HEK293 (cell line): Measurements from ENCODE around the gene PFN1.

Experiments
- GLIS2 ChIP-seq: fragments of 450-650 bp; formaldehyde crosslinking; IDR thresholded peaks from 2 replicates; pipeline ENCODE4 v1.5.1; 2016; ENCODE audit warnings: missing biosample characterization, missing genetic modification characterization
- OVOL3 ChIP-seq: fragments of 450-650 bp; formaldehyde crosslinking; IDR thresholded peaks from 2 replicates; pipeline ENCODE4 v1.5.1; 2016; ENCODE audit warnings: missing biosample characterization, missing genetic modification characterization
- SP2 ChIP-seq: fragments of 450-650 bp; formaldehyde crosslinking; IDR thresholded peaks from 2 replicates; pipeline ENCODE4 v1.5.1; 2016; ENCODE audit warnings: missing biosample characterization, missing genetic modification characterization
- SP7 ChIP-seq: fragments of 450-650 bp; formaldehyde crosslinking; IDR thresholded peaks from 2 replicates; pipeline ENCODE4 v1.5.1; 2016; ENCODE audit warnings: missing biosample characterization, missing genetic modification characterization
- ZBTB1 ChIP-seq: fragments of 450-650 bp; formaldehyde crosslinking; IDR thresholded peaks from 2 replicates; pipeline ENCODE4 v1.5.1; 2016; ENCODE audit warnings: missing biosample characterization, missing genetic modification characterization
- ZBTB17 ChIP-seq: fragments of 450-650 bp; formaldehyde crosslinking; IDR thresholded peaks from 2 replicates; pipeline ENCODE4 v1.5.1; 2016; ENCODE audit warnings: missing biosample characterization, missing genetic modification characterization
- ZBTB7A ChIP-seq: fragments of 450-650 bp; formaldehyde crosslinking; IDR thresholded peaks from 2 replicates; pipeline ENCODE4 v1.5.1; 2016; ENCODE audit warnings: low read depth, missing biosample characterization, missing genetic modification characterization
- ZNF146 ChIP-seq: fragments of 450-650 bp; formaldehyde crosslinking; IDR thresholded peaks from 2 replicates; pipeline ENCODE4 v1.5.1; 2016; ENCODE audit warnings: missing biosample characterization, missing genetic modification characterization
- ZNF169 ChIP-seq: fragments of 450-650 bp; formaldehyde crosslinking; IDR thresholded peaks from 2 replicates; pipeline ENCODE4 v1.5.1; 2016; ENCODE audit warnings: missing biosample characterization, missing genetic modification characterization
- ZNF2 ChIP-seq: fragments of 450-650 bp; formaldehyde crosslinking; IDR thresholded peaks from 2 replicates; pipeline ENCODE4 v1.5.1; 2016; ENCODE audit warnings: missing biosample characterization, missing genetic modification characterization
- ZNF23 ChIP-seq: fragments of 450-650 bp; formaldehyde crosslinking; IDR thresholded peaks from 2 replicates; pipeline ENCODE4 v1.5.1; 2016; ENCODE audit warnings: missing biosample characterization, missing genetic modification characterization, borderline replicate concordance
- ZNF311 ChIP-seq: fragments of 450-650 bp; formaldehyde crosslinking; IDR thresholded peaks from 2 replicates; pipeline ENCODE4 v1.5.1; 2017; ENCODE audit warnings: missing biosample characterization, missing genetic modification characterization, borderline replicate concordance
- ZNF350 ChIP-seq: fragments of 450-650 bp; formaldehyde crosslinking; IDR thresholded peaks from 2 replicates; pipeline ENCODE4 v1.5.0; 2017; ENCODE audit warnings: missing biosample characterization, mild to moderate bottlenecking, missing genetic modification characterization
- ZNF366 ChIP-seq: fragments of 450-650 bp; formaldehyde crosslinking; conservative IDR thresholded peaks from 2 replicates; pipeline ENCODE4 v1.5.1; 2016; ENCODE audit warnings: missing biosample characterization, missing genetic modification characterization
- ZNF37A ChIP-seq: fragments of 450-650 bp; IDR thresholded peaks from 2 replicates; pipeline ENCODE4 v1.5.1; 2018; ENCODE audit warnings: missing biosample characterization, missing genetic modification characterization
- ZNF416 ChIP-seq: fragments of 450-650 bp; formaldehyde crosslinking; IDR thresholded peaks from 2 replicates; pipeline ENCODE4 v1.5.1; 2016; ENCODE audit warnings: missing biosample characterization, missing genetic modification characterization
- ZNF501 ChIP-seq: fragments of 450-650 bp; formaldehyde crosslinking; IDR thresholded peaks from 2 replicates; pipeline ENCODE4 v1.5.1; 2016; ENCODE audit warnings: missing biosample characterization, missing genetic modification characterization
- ZNF596 ChIP-seq: fragments of 450-650 bp; IDR thresholded peaks from 2 replicates; pipeline ENCODE4 v1.5.0; 2018; ENCODE audit warnings: missing biosample characterization, mild to moderate bottlenecking, missing genetic modification characterization, moderate library complexity
- ZNF747 ChIP-seq: fragments of 450-650 bp; formaldehyde crosslinking; IDR thresholded peaks from 2 replicates; pipeline ENCODE4 v1.5.1; 2016; ENCODE audit warnings: missing biosample characterization, missing genetic modification characterization
- ZSCAN23 ChIP-seq: fragments of 450-650 bp; formaldehyde crosslinking; IDR thresholded peaks from 2 replicates; pipeline ENCODE4 v1.5.1; 2016; ENCODE audit warnings: missing biosample characterization, missing genetic modification characterization
- TF ChIP-seq, protein P1 (sequence below): fragments of 450-650 bp; formaldehyde crosslinking; IDR thresholded peaks from 2 replicates; pipeline ENCODE4 v1.5.1; 2016; ENCODE audit warnings: missing biosample characterization, missing genetic modification characterization
- TF ChIP-seq, protein P2 (sequence below): fragments of 450-650 bp; formaldehyde crosslinking; IDR thresholded peaks from 2 replicates; pipeline ENCODE4 v1.5.1; 2016; ENCODE audit warnings: missing biosample characterization, missing genetic modification characterization
- TF ChIP-seq, protein P3 (sequence below): fragments of 450-650 bp; formaldehyde crosslinking; IDR thresholded peaks from 2 replicates; pipeline ENCODE4 v1.5.1; 2016; ENCODE audit warnings: missing biosample characterization, missing genetic modification characterization
- TF ChIP-seq, protein P4 (sequence below): fragments of 450-650 bp; formaldehyde crosslinking; optimal IDR thresholded peaks from 2 replicates; pipeline ENCODE3; 2016; ENCODE audit warnings: missing biosample characterization, mild to moderate bottlenecking, missing genetic modification characterization
- TF ChIP-seq, protein P5 (sequence below): fragments of 450-650 bp; formaldehyde crosslinking; IDR thresholded peaks from 2 replicates; pipeline ENCODE4 v1.5.1; 2016; ENCODE audit warnings: missing biosample characterization, missing genetic modification characterization, borderline replicate concordance
- TF ChIP-seq, protein P6 (sequence below): fragments of 450-650 bp; formaldehyde crosslinking; IDR thresholded peaks from 2 replicates; pipeline ENCODE4 v1.5.1; 2016; ENCODE audit warnings: missing biosample characterization, missing genetic modification characterization

Gene PFN1

DNA sequence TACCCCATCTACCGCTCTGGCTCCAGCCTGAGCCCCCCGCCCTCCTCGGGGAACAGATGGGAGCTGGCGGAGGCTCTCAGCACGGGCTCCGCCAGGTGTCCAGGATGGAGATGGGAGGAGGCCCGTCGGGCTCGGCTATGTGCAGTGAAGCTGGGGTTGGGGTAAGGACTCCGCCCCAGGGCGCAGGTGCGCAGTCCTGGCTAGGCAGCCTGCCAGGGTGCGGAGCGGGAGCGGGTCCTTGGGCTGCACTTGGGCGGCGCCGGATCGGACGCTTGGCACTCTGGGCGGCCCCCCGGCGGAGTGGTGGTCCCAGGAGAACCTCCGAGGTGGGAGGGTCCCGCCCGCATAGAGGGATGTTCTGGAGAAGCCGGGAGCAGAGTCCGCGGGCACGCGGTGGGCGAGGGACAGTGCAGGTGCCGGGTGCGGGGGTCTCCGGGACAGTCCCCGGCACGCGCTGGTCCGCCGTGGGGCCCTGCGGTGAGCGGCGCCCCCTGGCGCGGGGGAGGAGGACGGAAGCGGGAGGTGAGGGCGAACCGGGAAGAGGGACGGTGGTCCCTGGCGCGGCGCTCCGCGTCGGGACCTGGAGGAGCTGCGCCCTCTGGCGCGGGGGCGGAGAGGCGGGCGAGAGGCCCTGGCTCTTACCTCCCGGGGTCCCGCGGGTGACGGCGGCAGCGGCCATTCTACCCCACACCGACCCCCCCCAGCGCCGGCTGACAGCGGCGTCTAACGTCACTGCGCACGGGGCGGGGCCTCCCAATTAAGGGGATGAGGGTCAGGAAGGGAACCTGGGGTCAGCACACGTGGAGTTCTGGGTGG lies 38.8 kb upstream of the PFN1 start, which contains the start of gene CAMTA2 (continued):
- TF ChIP-seq, protein P1, sequence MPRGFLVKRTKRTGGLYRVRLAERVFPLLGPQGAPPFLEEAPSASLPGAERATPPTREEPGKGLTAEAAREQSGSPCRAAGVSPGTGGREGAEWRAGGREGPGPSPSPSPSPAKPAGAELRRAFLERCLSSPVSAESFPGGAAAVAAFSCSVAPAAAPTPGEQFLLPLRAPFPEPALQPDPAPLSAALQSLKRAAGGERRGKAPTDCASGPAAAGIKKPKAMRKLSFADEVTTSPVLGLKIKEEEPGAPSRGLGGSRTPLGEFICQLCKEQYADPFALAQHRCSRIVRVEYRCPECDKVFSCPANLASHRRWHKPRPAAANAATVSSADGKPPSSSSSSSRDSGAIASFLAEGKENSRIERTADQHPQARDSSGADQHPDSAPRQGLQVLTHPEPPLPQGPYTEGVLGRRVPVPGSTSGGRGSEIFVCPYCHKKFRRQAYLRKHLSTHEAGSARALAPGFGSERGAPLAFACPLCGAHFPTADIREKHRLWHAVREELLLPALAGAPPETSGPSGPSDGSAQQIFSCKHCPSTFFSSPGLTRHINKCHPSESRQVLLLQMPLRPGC (tag by site-specific recombination), result peak; percentile 65; the same call in 1 of the 2 replicates
- TF ChIP-seq ZNF37A (tag by site-specific recombination), result no peak
- TF ChIP-seq, protein P2, sequence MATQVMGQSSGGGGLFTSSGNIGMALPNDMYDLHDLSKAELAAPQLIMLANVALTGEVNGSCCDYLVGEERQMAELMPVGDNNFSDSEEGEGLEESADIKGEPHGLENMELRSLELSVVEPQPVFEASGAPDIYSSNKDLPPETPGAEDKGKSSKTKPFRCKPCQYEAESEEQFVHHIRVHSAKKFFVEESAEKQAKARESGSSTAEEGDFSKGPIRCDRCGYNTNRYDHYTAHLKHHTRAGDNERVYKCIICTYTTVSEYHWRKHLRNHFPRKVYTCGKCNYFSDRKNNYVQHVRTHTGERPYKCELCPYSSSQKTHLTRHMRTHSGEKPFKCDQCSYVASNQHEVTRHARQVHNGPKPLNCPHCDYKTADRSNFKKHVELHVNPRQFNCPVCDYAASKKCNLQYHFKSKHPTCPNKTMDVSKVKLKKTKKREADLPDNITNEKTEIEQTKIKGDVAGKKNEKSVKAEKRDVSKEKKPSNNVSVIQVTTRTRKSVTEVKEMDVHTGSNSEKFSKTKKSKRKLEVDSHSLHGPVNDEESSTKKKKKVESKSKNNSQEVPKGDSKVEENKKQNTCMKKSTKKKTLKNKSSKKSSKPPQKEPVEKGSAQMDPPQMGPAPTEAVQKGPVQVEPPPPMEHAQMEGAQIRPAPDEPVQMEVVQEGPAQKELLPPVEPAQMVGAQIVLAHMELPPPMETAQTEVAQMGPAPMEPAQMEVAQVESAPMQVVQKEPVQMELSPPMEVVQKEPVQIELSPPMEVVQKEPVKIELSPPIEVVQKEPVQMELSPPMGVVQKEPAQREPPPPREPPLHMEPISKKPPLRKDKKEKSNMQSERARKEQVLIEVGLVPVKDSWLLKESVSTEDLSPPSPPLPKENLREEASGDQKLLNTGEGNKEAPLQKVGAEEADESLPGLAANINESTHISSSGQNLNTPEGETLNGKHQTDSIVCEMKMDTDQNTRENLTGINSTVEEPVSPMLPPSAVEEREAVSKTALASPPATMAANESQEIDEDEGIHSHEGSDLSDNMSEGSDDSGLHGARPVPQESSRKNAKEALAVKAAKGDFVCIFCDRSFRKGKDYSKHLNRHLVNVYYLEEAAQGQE, result peak; percentile 50; the same call in 1 of the 2 replicates
- TF ChIP-seq ZBTB7A, result peak; percentile 50; the same call in 1 of the 2 replicates
- TF ChIP-seq, protein P3, sequence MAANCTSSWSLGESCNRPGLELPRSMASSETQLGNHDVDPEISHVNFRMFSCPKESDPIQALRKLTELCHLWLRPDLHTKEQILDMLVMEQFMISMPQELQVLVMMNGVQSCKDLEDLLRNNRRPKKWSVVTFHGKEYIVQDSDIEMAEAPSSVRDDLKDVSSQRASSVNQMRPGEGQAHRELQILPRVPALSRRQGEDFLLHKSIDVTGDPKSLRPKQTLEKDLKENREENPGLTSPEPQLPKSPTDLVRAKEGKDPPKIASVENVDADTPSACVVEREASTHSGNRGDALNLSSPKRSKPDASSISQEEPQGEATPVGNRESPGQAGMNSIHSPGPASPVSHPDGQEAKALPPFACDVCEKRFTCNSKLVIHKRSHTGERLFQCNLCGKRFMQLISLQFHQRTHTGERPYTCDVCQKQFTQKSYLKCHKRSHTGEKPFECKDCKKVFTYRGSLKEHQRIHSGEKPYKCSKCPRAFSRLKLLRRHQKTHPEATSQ (tag by site-specific recombination), result peak; percentile 95; the same call in 1 of the 2 replicates
- TF ChIP-seq ZNF416 (tag by site-specific recombination), result no peak
- TF ChIP-seq ZBTB1 (tag by site-specific recombination), result peak; percentile 82; the same call in 1 of the 2 replicates
- no peak for TF ChIP-seq ZNF350 (tag by site-specific recombination)
- TF ChIP-seq, protein P4, sequence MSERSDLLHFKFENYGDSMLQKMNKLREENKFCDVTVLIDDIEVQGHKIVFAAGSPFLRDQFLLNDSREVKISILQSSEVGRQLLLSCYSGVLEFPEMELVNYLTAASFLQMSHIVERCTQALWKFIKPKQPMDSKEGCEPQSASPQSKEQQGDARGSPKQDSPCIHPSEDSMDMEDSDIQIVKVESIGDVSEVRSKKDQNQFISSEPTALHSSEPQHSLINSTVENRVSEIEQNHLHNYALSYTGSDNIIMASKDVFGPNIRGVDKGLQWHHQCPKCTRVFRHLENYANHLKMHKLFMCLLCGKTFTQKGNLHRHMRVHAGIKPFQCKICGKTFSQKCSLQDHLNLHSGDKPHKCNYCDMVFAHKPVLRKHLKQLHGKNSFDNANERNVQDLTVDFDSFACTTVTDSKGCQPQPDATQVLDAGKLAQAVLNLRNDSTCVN (tag by site-specific recombination), result peak; percentile 96
- TF ChIP-seq, protein P5, sequence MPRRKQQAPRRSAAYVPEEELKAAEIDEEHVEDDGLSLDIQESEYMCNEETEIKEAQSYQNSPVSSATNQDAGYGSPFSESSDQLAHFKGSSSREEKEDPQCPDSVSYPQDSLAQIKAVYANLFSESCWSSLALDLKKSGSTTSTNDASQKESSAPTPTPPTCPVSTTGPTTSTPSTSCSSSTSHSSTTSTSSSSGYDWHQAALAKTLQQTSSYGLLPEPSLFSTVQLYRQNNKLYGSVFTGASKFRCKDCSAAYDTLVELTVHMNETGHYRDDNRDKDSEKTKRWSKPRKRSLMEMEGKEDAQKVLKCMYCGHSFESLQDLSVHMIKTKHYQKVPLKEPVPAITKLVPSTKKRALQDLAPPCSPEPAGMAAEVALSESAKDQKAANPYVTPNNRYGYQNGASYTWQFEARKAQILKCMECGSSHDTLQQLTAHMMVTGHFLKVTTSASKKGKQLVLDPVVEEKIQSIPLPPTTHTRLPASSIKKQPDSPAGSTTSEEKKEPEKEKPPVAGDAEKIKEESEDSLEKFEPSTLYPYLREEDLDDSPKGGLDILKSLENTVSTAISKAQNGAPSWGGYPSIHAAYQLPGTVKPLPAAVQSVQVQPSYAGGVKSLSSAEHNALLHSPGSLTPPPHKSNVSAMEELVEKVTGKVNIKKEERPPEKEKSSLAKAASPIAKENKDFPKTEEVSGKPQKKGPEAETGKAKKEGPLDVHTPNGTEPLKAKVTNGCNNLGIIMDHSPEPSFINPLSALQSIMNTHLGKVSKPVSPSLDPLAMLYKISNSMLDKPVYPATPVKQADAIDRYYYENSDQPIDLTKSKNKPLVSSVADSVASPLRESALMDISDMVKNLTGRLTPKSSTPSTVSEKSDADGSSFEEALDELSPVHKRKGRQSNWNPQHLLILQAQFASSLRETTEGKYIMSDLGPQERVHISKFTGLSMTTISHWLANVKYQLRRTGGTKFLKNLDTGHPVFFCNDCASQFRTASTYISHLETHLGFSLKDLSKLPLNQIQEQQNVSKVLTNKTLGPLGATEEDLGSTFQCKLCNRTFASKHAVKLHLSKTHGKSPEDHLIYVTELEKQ (tag by site-specific recombination), result no peak; the same call in 1 of the 2 replicates
- no peak for TF ChIP-seq ZNF23
- TF ChIP-seq ZNF146 (tag by site-specific recombination), result peak; percentile 17; the same call in 1 of the 2 replicates
- TF ChIP-seq ZSCAN23 (tag by site-specific recombination), result no peak
- TF ChIP-seq SP2, result peak; percentile 48
- no peak for TF ChIP-seq ZNF169 (tag by site-specific recombination)
- TF ChIP-seq ZNF2 (tag by site-specific recombination), result peak; percentile 81
- peak; percentile 24; the same call in 1 of the 2 replicates for TF ChIP-seq OVOL3 (tag by site-specific recombination)
- TF ChIP-seq ZBTB17, result peak; percentile 86
- no peak for TF ChIP-seq ZNF366
- peak; percentile 93 for TF ChIP-seq ZNF501
- peak; percentile 100 for TF ChIP-seq GLIS2 (tag by site-specific recombination)
- TF ChIP-seq ZNF596 (tag by site-specific recombination), result 0 out of 2 replicates have a peak, but pooled peaks have one; percentile 17
- no peak for TF ChIP-seq ZNF311
- TF ChIP-seq ZNF747 (tag by site-specific recombination), result no peak
- TF ChIP-seq, protein P6, sequence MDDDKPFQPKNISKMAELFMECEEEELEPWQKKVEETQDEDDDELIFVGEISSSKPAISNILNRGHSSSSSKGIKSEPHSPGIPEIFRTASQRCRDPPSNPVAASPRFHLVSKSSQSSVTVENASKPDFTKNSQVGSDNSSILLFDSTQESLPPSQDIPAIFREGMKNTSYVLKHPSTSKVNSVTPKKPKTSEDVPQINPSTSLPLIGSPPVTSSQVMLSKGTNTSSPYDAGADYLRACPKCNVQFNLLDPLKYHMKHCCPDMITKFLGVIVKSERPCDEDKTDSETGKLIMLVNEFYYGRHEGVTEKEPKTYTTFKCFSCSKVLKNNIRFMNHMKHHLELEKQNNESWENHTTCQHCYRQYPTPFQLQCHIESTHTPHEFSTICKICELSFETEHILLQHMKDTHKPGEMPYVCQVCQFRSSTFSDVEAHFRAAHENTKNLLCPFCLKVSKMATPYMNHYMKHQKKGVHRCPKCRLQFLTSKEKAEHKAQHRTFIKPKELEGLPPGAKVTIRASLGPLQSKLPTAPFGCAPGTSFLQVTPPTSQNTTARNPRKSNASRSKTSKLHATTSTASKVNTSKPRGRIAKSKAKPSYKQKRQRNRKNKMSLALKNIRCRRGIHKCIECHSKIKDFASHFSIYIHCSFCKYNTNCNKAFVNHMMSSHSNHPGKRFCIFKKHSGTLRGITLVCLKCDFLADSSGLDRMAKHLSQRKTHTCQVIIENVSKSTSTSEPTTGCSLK (tag by site-specific recombination), result no peak
- peak; percentile 78 for TF ChIP-seq SP7 (tag by site-specific recombination)
